HG03378 (cell line): ENCODE data around the gene SYNC.
"Not testable (repeated sequence)": the region's sequence is repeated elsewhere in the genome, so short reads cannot be mapped to it uniquely, and the experiment has no call there.

Experiments used
- ATAC-seq: cut with Tn5 transposase; IDR thresholded peaks from one replicate; pipeline ENCODE4 v1.9.1; 2021; ENCODE audit warnings: mild to moderate bottlenecking, moderate library complexity; ENCODE audit not compliant: unreplicated experiment

Gene SYNC

DNA sequence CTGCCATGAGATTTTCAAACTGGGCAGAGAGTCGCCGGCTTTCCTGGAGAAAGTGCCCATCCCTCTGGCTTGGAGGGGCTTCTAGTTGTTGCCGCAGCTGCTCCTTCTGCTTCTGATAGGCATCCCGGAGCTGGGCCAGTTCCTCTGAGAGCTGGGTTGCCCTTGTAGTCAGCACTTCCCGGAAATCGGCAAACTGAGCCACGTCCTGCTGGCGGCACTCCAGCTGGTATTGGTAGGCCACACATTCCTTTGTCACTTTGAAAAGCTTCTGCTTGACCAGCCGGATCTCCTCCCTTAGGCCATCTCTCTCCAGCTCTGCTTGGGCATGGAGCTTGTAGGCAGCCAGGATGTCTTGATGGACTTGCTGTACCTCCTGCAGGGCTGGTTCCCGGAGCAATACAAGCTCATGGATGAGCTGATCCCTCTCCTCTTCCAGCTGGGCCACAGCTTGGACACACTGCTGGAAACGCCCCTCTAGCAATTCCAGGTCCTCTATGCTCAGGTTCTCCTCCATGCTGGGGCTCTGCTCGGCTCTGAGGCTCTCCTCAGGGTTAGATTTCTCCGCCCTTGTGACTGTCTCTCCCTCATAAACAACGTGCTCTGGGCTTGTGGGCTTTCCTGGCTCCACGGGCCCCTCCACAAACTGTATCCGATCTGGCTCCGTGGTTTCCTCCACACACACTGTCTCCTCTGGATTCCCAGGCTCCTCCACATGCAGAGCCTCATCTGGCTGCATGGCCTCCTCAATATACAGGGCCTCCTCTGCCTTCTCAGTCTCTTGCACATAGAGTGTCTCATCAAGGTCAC, 7.3 kb downstream of the SYNC start:
- no peak for ATAC-seq

DNA sequence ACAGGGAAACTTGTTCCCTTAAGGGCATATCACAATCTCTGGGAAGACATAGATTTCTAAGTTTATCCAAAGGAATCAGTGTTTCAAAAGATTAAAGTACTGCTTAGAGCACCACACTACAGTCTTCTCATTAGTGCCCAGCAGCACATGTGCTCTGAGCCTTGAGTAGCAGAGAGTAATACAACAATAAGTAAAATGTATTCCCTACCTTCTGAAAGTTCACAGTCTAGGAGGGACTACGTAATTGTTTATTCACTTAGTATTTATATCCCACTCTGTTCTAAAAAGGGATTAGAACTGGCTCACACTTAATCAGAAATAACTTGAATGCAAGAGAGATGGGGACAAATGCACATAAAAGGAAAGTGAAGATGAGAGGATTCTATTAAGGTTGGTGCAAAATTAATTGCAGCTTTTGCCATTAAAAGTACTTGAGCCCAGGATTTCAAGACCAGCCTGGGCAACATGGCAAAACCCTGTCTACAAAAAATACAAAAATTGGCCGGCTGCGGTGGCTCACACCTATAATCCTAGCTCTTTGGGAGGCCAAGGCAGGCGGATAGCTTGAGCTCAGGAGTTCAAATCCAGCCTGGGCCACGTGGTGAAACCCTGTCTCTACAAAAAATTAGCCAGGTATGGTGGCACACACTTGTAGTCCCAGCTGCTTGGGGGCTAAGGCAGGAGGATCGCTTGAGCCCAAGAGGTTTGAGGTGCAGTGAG, 9.0 kb downstream of the SYNC start:
- ATAC-seq: no peak

GRCh38 chr1:32686387-32686786, 16.2 kb downstream of the SYNC start:
- no peak for ATAC-seq

- ATAC-seq: no peak
Measured at GRCh38 chr1:32685498-32685897, 17.1 kb downstream of the SYNC start.

DNA sequence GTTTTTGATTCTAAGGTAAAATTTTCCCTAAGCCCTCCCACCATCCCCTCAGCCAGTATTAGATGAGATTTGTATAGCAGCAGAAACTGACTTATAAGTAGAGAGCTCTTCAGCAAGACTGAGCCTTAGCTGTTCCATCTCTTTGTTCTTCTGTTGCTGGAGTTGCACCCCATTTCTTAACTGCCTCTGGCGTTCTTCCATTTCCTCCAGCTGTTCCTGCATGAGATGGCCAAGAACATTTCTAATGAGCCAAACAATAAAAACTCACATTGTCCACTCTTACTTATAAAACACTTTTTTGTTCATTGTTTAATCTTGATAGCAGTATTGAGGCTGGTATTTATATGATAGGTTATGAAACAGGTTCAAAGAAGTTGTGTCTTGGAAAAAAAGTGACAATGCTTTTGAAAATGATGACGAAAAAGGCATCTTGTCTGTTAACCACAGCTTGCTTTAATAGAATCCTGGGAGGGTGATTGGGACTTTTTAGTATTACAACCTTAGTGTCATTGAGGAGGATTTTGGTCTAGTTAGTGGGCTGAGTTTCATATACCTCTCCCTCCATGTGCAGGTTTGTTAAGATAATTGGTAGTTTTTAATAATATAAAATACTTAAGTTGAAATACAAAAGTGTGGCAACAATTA, 18.3 kb downstream of the SYNC start:
- no peak for ATAC-seq

- ATAC-seq: no peak
Measured at GRCh38 chr1:32683397-32683796, 19.2 kb downstream of the SYNC start.

- no peak for ATAC-seq
Measured at GRCh38 chr1:32681999-32682398, 20.6 kb downstream of the SYNC start.

GRCh38 chr1:32681509-32681908, 21.1 kb downstream of the SYNC start:
- ATAC-seq: no peak

- ATAC-seq: no peak
Measured at GRCh38 chr1:32680642-32681041, 21.9 kb downstream of the SYNC start.

DNA sequence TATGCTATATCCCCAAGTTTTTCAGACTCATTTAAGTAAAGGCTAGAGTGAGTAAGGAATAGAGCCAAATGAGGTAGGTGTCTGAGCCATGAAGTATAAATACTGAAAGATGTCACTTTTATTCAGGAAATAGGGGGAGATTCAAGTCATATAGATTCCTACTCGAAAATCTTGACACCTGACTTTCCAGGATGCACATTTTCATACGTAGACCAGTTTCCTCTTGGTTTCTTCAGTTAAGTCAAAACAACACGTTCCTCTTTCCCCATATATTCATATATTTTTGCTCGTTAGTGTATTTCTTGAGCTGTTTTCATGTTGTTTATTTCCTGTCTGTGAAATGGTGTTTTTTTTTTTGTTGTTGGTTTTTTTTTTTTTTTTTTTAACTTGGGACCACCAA, 22.6 kb downstream of the SYNC start:
- ATAC-seq: not testable (repeated sequence)

DNA sequence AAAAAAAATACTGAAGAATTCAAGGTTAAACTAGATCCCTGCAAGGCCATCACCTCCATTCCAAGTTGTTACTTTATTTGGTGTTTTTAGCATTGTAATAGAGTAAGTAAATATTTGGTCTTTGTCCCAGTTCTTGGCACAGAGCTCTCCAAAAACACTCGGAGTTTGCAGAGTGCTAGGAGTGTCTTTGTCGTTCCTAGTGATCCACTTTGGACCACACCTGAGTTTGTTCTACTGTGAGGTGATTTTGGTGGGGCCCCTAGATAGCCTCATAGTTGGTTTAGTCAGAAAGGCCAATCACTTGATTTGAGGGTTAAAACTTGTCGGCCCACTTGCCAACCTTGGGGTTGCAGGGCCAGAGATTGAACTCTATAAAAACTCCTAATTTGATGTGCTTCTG, 25.6 kb downstream of the SYNC start:
- ATAC-seq: no peak

DNA sequence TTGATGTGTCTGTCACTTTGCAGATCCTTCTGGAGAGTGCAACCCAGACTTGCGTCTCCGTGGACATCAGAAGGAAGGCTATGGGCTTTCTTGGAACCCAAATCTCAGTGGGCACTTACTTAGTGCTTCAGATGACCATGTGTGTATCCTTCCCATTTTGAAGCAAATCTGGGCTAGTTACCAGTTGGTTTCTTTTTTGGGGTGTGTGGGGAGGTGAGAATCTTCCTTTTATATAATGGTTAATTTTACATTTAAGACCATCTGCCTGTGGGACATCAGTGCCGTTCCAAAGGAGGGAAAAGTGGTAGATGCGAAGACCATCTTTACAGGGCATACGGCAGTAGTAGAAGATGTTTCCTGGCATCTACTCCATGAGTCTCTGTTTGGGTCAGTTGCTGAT, 33.9 kb downstream of the SYNC start:
- not testable (repeated sequence) for ATAC-seq

GRCh38 chr1:32666901-32667566, 35.5 kb downstream of the SYNC start:
- no peak for ATAC-seq

GRCh38 chr1:32665915-32666314, 36.7 kb downstream of the SYNC start:
- ATAC-seq: no peak

- ATAC-seq: no peak
Measured at GRCh38 chr1:32659581-32659980, 43.0 kb downstream of the SYNC start.

DNA sequence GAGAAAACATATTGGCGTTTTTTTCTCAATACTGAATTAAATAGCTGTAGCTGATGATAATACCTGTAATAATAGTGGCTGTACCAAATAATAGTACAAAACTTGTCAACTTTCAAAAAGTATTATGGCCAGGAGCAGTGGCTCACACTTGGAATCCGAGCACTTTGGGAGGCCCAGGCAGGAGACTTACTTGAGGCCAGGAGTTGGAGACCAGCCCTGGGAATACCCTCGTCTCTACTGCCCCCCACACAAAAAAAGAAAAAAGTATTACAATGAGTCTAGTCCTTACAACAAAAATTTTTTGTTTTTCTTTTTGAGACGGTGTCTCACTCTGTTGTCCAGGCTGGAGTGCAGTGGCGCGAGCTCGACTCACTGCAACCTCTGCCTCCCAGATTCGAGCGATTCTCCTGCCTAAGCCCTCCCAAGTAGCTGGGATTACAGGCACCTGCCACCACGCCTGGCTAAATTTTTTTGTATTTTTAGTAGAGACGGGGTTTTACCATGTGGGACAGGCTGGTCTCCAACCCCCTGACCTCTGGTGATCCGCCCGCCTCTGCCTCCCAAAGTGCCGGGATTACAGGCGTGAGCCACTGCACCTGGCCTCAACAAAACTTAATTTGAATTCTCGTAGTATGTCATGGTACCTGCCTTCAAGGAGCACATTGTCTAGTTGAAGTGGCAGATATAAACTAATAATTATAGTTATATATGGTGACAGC, 50.2 kb downstream of the SYNC start:
- no peak for ATAC-seq

- ATAC-seq: peak; percentile 22
Measured at GRCh38 chr1:32651461-32652073, 51.0 kb downstream of the SYNC start.

- peak; percentile 65 for ATAC-seq
Measured at GRCh38 chr1:32650752-32651460, 51.7 kb downstream of the SYNC start, which contains the start of gene RBBP4. RBBP4 (plus strand) TSS chr1:32651208; CDS start chr1:32651307, 99 bp downstream.

DNA sequence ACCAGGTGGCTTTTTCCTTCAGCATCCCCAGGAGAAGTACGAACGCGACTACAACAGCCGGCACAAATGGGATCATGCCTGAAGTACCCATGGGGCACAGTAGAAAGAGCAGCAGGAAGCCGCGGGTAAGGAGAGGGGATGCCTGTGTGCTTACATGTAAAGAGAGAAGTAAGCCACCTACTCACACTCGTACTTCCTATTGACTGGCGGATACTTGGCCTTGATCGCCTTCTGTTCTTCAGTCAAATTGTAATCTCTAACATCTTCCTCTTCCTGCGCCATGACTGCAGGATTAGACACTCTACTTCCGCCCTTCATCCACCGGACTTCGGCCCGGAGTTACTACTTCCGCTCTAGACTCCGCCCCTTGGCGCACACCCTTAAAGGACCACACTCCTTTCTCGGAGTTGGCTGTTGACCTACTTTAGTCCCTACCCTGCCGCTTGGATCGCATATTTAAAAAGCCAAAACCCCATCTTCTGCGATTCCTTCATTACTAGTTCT, 52.3 kb downstream of the SYNC start, which contains the start of gene ZBTB8OS:
ZBTB8OS (minus strand) TSS at position 303 of the 504 bp plus-strand sequence; CDS start at position 282, 21 bp downstream.
- ATAC-seq: peak; percentile 68
